CD4-positive, alpha-beta T cell treated with Interleukin-6 at 100 ng/mL for 8 hours (primary cell): ENCODE measurements around the gene HP1BP3.

Experiments used
- DNase-seq: peaks from one replicate; pipeline ENCODE4 v3.0.0-alpha.2; 2020; ENCODE audit warnings: mixed read lengths, low spot score

HP1BP3 gene

GRCh38 chr1:20767271-20767670 is 19.8 kb downstream of the HP1BP3 start:
- no peak for DNase-seq

GRCh38 chr1:20763417-20763816 is 23.7 kb downstream of the HP1BP3 start:
- no peak for DNase-seq

- no peak for DNase-seq
Observed at GRCh38 chr1:20760322-20760721, 26.8 kb downstream of the HP1BP3 start.

GRCh38 chr1:20753589-20753988 is 33.5 kb downstream of the HP1BP3 start:
- DNase-seq, result no peak

- no peak for DNase-seq
Observed at GRCh38 chr1:20751462-20751990, 35.6 kb downstream of the HP1BP3 start.

- DNase-seq, result no peak
Observed at GRCh38 chr1:20742671-20743070, 44.4 kb downstream of the HP1BP3 start.

- DNase-seq, result no peak
Observed at GRCh38 chr1:20740781-20741180, 46.3 kb downstream of the HP1BP3 start.

- DNase-seq, result no peak
Observed at GRCh38 chr1:20739225-20739624, 47.9 kb downstream of the HP1BP3 start.

GRCh38 chr1:20735581-20736111 is 51.5 kb downstream of the HP1BP3 start:
- no peak for DNase-seq

GRCh38 chr1:20733360-20733975 is 53.6 kb downstream of the HP1BP3 start:
- DNase-seq, result no peak

GRCh38 chr1:20732588-20733359 is 54.3 kb downstream of the HP1BP3 start, which contains the start of gene SH2D5:
TSS of gene SH2D5 (minus strand) at chr1:20732703. CDS start at chr1:20728044, 4,659 bp downstream.
- DNase-seq, result peak; percentile 59

- DNase-seq, result peak; percentile 40
Observed at GRCh38 chr1:20732071-20732587, 55.0 kb downstream of the HP1BP3 start.

- no peak for DNase-seq
Observed at GRCh38 chr1:20731057-20731991, 55.8 kb downstream of the HP1BP3 start.

GRCh38 chr1:20730690-20731056 is 56.4 kb downstream of the HP1BP3 start:
- no peak for DNase-seq

- no peak for DNase-seq
Observed at GRCh38 chr1:20729990-20730689, 57.0 kb downstream of the HP1BP3 start.

GRCh38 chr1:20729155-20729931 is 57.8 kb downstream of the HP1BP3 start:
- no peak for DNase-seq

GRCh38 chr1:20728371-20729154 is 58.5 kb downstream of the HP1BP3 start:
- no peak for DNase-seq

GRCh38 chr1:20727746-20728316 is 59.3 kb downstream of the HP1BP3 start:
- no peak for DNase-seq
